Activated CD8-positive, alpha-beta T cell treated with anti-CD3 and anti-CD28 coated beads for 36 hours (primary cell): ENCODE measurements around the gene DLGAP1. TPM values are rescaled to one million over a fixed set of nuclear protein-coding genes. Genes with fewer than 3 reads are reported as not detected.

Experiments used
- ATAC-seq: fragments of 200-7000 bp; cut with Tn5 transposase; one replicate; pipeline ENCODE4 v1.10.0; 2021; ENCODE audit warnings: mild to moderate bottlenecking, moderate library complexity
- CTCF ChIA-PET: fragments of 350-600 bp; sonication (Branson Sonifier 250); formaldehyde crosslinking; loops from one replicate; lab custom pipeline; 2021; ENCODE audit warnings: antibody characterized with exemption; lab: Charles Lee
- POLR2A ChIA-PET: fragments of 350-600 bp; sonication (Branson Sonifier 250); formaldehyde crosslinking; loops from one replicate; lab custom pipeline; 2021; ENCODE audit warnings: antibody characterized with exemption; lab: Charles Lee
- DNase-seq: peaks from one replicate; pipeline ENCODE4 v3.0.0-alpha.2; 2020
- H3K27ac Mint-ChIP-seq: one replicate; pipeline ENCODE4 v1.8.0; 2021; ENCODE audit warnings: mild to moderate bottlenecking, mixed read lengths
- H3K27me3 Mint-ChIP-seq: one replicate; pipeline ENCODE4 v1.8.0; 2021; ENCODE audit warnings: mixed read lengths
- H3K36me3 Mint-ChIP-seq: one replicate; pipeline ENCODE4 v1.8.0; 2021; ENCODE audit warnings: low read depth, mixed read lengths
- H3K4me1 Mint-ChIP-seq: one replicate; pipeline ENCODE4 v1.8.0; 2021; ENCODE audit warnings: low read depth, mixed read lengths
- H3K4me3 Mint-ChIP-seq: one replicate; pipeline ENCODE4 v1.8.0; 2021; ENCODE audit warnings: mild to moderate bottlenecking, moderate library complexity, mixed read lengths
- H3K9me3 Mint-ChIP-seq: one replicate; pipeline ENCODE4 v1.8.0; 2021; ENCODE audit warnings: mixed read lengths
- CTCF ChIP-seq: fragments of 200-600 bp; IDR thresholded peaks from one replicate; pipeline ENCODE4 v1.8.0; 2022; ENCODE audit warnings: antibody characterized with exemption, mild to moderate bottlenecking
- intact Hi-C: fragments of 100-400 bp; cut with micrococcal nuclease; formaldehyde crosslinking; loops from one replicate; pipeline ENCODE4 v1.10.0; 2022
- total RNA-seq, 2 experiments: library from RNA; stranded (reverse); gene quantifications; one replicate each; pipeline ENCODE4 v1.2.3, GENCODE V29; 2021

DLGAP1 gene
- total RNA-seq, 2 experiments from 2014 or later: not detected

- POLR2A ChIA-PET: no interaction called here
- intact Hi-C loops: no loop called here
- Mint-ChIP-seq H3K27me3 (peaks cover 1% of the 10 kb centered on the region), H3K9me3 (no peaks in the 10 kb centered on the region), H3K27ac (no peak overlapping the region), H3K36me3 (no peaks in the 10 kb centered on the region), H3K4me3 (no peak overlapping the region), H3K4me1 (peaks cover 2% of the 10 kb centered on the region)
- CTCF ChIA-PET: no interaction called here
- ATAC-seq: no peak
- no peak for TF ChIP-seq CTCF
- no peak for DNase-seq
Measured at GRCh38 chr18:3489462-3489861, 965.6 kb downstream of the DLGAP1 start.

- H3K27me3 Mint-ChIP-seq: peaks cover 1% of the 10 kb centered on the region
- intact Hi-C loops: no loop called here
- DNase-seq (no peak), ATAC-seq (no peak)
- CTCF ChIA-PET: no interaction called here
- POLR2A ChIA-PET: no interaction called here
- H3K27ac Mint-ChIP-seq: no peak overlapping the region
- H3K36me3 Mint-ChIP-seq: no peaks in the 10 kb centered on the region
- H3K9me3 Mint-ChIP-seq: no peaks in the 10 kb centered on the region
- no peak overlapping the region for H3K4me3 Mint-ChIP-seq
- H3K4me1 Mint-ChIP-seq: no peaks in the 10 kb centered on the region
- no peak for TF ChIP-seq CTCF
Measured at GRCh38 chr18:3486512-3486911, 968.6 kb downstream of the DLGAP1 start.

GRCh38 chr18:3485153-3486149 is 969.7 kb downstream of the DLGAP1 start:
- ChIA-PET CTCF (no interaction called here), POLR2A (no interaction called here)
- ATAC-seq (peak; percentile 30), DNase-seq (peak; percentile 21)
- H3K4me3 Mint-ChIP-seq: no peak overlapping the region
- peaks cover 1% of the 10 kb centered on the region for H3K27me3 Mint-ChIP-seq
- TF ChIP-seq CTCF: no peak
- H3K4me1 Mint-ChIP-seq: no peaks in the 10 kb centered on the region
- no peaks in the 10 kb centered on the region for H3K9me3 Mint-ChIP-seq
- intact Hi-C loops: no loop called here
- H3K36me3 Mint-ChIP-seq: no peaks in the 10 kb centered on the region
- no peak overlapping the region for H3K27ac Mint-ChIP-seq

- CTCF ChIA-PET: interaction anchor here (0.9 to 2.5 kb wide), 13 partner anchors 9 to 183 kb away, joined by 3 to 9 read pairs (median 4); no protein-coding TSS in a partner anchor
- Mint-ChIP-seq H3K9me3 (no peaks in the 10 kb centered on the region), H3K4me3 (no peak overlapping the region)
Measured at GRCh38 chr18:3482258-3482657, 972.8 kb downstream of the DLGAP1 start.

More at GRCh38 chr18:3482258-3482657, 972.8 kb downstream of the DLGAP1 start:
- no peaks in the 10 kb centered on the region for H3K4me1 Mint-ChIP-seq
- intact Hi-C loops: no loop called here
- no peaks in the 10 kb centered on the region for H3K36me3 Mint-ChIP-seq
- ATAC-seq (no peak), DNase-seq (no peak)
- TF ChIP-seq CTCF: no peak
- no peak overlapping the region for H3K27ac Mint-ChIP-seq
- H3K27me3 Mint-ChIP-seq: no peaks in the 10 kb centered on the region
- POLR2A ChIA-PET: no interaction called here
